GM19395 (cell line): ENCODE measurements around the gene NCMAP.
A peak's percentile ranks its signal among the peaks of the same experiment; 100 is the strongest.

Experiments
- ATAC-seq: cut with Tn5 transposase; IDR thresholded peaks from one replicate; pipeline ENCODE4 v1.9.1; 2021; ENCODE audit warnings: mild to moderate bottlenecking, moderate library complexity; ENCODE audit not compliant: unreplicated experiment

NCMAP gene

GRCh38 chr1:24621121-24621520, 65.2 kb downstream of the NCMAP start:
- ATAC-seq: no peak

DNA sequence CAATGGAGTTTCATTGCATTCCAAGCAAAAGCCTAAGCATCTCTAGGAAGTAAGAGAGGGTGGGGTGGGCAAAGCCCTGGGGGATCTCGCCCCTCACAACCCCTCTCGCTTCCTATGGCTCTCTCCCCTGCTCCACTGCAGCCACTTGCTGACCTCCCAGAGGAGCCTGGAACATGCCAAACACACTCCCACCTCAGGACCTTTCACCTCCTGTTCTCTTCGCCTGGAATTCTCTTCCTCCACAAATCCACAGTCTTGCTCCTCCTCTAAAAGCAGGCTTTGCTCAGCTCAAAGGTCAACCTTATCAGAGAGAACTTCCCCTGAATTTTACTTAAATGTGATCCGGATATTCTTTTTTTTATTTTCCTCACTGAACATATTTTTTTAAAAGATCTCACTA, 66.3 kb downstream of the NCMAP start:
- no peak for ATAC-seq

GRCh38 chr1:24632832-24633175, 76.9 kb downstream of the NCMAP start:
- no peak for ATAC-seq

GRCh38 chr1:24635195-24635843, 79.4 kb downstream of the NCMAP start:
- ATAC-seq: no peak

DNA sequence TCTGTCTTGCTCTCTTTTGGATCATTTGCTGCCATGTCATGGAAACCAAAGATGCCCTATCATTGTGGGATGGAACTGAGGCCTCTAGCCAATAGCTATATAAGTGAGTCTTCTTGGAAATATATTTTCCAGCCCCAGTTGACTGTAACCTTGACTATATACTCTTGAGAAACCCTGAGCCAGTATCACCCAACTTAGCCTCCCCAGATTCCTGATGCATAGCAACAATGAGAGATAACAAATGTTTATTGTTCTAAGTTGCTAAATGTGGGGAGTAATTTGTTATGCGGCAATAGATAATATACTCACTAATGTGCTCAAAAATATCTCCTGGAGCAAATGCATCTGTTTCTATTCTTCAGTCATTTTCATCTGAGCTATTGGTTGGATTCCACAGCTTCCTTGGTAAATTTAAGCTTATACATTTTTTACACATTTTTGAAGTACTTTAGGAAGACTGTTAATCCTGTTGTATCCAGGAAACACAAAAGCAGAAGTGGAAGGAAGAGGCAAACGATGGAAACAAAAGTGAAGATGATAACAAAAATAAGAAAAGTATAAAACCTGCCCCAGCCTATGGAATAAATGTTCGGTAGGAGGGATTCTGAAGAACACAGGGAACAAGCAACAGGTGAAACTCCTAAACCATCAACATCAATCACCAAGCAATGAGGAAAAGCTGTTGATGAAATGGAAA, 80.9 kb downstream of the NCMAP start:
- ATAC-seq: no peak

- no peak for ATAC-seq
These were observed 83.2 kb downstream of the NCMAP start for GRCh38 chr1:24639094-24639493.

DNA sequence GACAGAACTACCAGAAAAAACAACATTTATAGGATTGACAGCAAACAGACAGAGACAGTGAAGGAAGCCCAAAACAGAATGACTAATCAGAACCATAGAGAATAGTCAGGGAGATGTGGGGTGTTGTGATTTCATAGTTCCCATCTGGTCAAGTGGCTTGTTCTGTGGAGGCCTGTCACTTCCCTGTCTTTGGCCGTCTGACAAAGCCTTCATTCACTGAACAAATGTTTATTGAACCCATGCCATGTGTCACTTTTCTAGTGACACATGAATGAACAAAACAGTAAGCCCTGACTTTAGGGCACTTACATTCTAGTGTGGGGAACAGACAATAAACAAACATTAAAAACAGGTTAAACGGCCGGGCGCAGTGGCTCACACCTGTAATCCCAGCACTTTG, 84.0 kb downstream of the NCMAP start:
- ATAC-seq: no peak

DNA sequence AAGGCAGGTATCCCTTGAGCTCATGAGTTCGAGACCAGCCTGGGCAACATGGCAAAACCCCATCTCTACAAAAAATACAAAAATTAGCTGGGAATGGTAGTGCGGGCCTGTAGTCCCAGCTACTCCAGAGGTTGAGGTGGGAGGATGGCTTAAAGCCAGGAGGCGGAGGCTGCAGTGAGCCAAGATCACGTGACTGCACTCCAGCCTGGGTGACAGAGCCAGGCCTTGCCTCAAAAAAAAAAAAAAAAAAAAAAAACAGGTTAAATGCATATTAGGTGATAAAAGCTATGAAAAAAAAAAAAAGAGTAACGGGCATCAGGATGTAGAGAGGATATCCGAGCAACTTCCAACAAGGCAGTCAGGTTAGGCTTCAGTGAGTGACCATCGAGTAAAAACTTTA, 84.4 kb downstream of the NCMAP start:
- ATAC-seq: no peak

- no peak for ATAC-seq
These were observed 85.8 kb downstream of the NCMAP start for GRCh38 chr1:24641646-24642151.

DNA sequence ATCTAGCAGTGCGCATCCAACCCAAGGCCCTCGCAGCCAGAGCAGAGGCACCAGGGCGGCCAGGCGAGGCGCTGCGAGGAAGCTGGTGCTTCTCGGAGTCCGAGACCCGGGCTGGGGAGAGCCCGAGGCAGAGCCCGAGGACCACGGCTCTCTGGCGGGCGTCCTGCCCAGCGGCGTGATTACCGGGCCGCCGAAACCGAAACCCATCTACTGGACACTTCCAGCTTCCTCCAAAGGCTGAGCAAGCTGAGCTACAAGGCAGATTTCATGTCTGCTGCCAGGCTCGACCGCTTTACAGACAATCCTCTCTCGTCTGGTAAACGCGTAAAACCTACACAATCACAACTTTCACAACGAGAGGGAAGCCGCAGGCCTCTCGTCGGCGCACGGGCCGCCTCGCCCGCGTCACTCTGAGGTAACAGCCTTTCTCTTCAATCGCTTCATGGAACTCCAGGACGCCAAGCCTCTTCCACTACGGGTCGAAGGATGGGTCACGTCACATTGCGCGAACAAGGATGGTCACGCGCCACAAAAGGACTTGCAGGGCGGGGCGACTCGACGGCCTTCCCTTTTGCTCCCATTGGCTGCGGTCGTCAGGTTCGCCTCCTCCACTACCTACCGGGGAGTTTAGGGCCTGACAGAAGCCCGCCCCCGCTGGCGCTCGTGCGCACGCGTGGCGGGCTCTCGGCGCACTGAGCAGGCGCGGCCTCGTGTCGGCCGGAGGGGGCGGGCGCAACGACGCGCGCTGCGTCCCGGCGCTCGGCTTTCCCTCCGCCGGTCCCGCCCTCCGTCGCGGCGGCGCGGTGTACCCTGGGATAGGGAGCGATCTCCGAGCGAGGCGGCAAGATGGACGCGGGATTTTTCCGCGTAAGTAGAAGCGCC, 86.8 kb downstream of the NCMAP start, which contains the start of gene SRRM1:
Gene SRRM1 (plus strand): TSS at position 822 of the 882 bp plus-strand sequence. CDS start 25 bp downstream, at position 847.
- ATAC-seq: peak; percentile 87

GRCh38 chr1:24643363-24644099, 87.6 kb downstream of the NCMAP start:
- ATAC-seq: peak; percentile 24

DNA sequence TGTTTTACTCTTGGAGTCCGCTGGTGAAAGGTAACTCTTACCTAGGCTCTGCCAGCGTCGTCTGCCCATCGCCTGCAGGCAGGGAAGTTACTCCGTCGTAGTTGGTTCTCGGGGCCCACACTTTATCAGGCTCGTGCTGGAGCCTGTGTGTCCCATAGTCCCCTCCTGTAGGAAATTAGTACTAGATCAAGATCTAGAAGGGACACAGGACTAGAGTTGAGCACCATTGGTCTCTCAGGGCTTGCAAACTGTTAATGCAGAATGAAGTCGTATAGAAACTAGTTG, 88.2 kb downstream of the NCMAP start:
- ATAC-seq: no peak

DNA sequence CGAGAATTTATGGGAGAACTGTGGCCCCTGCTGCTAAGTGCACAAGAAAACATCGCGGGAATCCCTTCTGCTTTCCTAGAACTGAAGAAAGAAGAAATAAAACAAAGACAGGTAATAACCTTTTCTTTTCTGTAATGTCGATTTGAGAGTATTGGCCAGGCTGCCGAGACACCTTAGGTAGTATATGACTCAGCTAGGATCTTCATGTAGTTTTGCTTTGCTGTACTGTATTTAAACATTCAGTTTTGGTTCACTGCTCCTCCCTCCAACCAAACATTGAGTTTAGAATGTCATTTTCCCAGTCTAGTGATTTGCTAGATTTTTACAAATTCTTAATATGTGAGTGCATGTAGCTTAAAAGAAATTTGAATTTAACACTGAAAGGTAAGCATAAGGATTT, 93.0 kb downstream of the NCMAP start:
- ATAC-seq: no peak

DNA sequence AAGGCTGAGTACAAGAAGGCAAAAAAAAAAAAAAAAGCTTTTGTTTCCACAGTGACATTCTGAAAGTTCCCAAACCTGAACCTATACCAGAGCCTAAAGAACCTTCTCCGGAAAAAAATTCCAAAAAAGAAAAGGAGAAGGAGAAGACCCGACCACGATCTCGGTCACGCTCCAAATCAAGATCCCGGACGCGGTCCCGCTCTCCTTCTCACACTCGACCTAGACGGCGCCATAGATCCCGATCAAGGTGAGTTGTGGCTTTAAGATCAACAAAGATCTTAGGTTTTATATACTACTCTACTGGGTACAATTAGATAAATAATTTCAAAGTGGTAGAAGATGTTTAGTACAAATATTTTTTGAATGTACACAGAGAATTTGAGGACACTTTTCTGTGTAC, 96.5 kb downstream of the NCMAP start:
- no peak for ATAC-seq

DNA sequence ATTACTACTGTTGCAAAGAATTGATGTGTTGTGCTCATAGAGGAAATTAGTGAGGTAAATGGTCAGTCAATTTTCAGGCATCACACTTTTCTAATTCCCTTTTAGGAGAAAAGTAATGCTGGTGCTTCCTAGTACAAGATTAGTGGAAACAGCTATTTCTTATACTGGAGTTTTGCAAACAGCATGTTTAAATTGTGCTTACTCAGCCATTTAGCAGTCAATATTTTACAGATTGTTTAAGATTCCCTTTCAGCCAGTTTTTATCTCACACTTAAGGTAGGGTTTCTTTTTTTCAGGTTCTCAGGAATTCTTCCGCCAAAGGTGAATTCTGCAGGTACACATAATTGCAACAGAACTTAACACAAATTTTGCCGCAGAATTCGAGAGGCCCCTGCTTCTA, 98.1 kb downstream of the NCMAP start:
- no peak for ATAC-seq

DNA sequence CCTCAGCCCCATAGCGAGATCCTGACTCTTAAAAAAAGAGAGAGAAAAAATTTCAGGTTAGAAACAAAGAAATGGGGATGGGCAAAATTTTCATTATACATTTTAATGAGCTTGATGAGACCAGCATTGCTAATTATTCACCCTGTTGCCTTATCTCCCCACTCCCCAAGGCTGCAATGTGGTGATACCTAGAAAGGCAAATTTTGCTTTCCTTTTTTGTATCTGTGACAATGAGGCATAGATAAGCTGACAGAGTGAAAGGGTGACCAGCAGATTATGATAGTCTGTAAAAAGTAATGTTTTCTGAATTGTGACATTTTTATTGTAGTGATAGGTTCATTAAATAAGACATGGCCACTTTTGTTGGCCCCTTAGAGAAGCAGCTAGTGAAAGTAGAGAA, 100.2 kb downstream of the NCMAP start:
- ATAC-seq: no peak

DNA sequence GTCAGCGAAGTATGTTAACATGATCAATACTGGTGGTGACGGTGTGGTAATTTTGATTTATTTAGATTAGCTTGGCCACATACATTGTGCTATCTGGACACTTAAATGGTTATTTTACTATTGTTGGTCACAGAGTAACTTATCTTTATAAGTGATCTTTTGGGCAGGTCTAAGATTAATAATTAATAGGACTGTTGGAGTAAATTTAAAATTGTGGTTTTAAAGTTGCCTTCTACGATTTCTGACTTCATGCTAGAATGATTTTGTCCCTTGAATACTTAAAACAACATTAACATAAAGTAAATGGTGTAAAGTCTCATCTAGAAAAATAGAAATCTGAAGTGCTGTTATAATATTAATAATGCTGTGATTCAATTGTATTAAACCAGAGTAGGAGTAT, 101.9 kb downstream of the NCMAP start:
- ATAC-seq: no peak
